Measurements from ENCODE around the gene PAX1. TPM values are rescaled to one million over a fixed set of nuclear protein-coding genes. Genes with fewer than 3 reads are reported as not detected.

PAX1 gene
- total RNA-seq, 1 experiment from 2014 or later = 0.09 TPM

DNA sequence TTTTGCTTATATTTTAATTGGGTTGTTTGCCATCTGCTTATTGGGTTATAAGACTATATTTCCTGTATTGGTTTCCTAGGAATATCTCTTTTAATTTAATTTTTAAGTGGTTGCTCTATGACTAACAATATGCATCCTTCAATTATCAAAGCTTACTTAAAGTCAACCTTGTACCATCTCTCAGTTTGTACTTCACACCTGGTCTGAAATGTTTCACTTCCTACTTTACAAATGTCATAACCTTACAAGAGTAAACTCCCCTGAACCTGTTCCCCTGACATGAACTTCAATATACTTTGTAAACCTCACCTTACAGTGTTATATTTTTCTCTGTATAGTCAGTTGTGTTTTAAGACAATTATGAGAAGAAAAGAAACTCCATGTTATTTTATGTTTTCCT lies 35.8 kb downstream of the PAX1 start:
- no peaks in the 10 kb centered on the region for H3K4me1 ChIP-seq (ENCODE audit: insufficient read depth, low read length, poor library complexity, severe bottlenecking)
- no peak for TF ChIP-seq EZH2 (IDR thresholded peaks at IDR 0.05; ENCODE audit: borderline replicate concordance, low read depth, low read length, poor library complexity, severe bottlenecking)
- TF ChIP-seq, protein P1, sequence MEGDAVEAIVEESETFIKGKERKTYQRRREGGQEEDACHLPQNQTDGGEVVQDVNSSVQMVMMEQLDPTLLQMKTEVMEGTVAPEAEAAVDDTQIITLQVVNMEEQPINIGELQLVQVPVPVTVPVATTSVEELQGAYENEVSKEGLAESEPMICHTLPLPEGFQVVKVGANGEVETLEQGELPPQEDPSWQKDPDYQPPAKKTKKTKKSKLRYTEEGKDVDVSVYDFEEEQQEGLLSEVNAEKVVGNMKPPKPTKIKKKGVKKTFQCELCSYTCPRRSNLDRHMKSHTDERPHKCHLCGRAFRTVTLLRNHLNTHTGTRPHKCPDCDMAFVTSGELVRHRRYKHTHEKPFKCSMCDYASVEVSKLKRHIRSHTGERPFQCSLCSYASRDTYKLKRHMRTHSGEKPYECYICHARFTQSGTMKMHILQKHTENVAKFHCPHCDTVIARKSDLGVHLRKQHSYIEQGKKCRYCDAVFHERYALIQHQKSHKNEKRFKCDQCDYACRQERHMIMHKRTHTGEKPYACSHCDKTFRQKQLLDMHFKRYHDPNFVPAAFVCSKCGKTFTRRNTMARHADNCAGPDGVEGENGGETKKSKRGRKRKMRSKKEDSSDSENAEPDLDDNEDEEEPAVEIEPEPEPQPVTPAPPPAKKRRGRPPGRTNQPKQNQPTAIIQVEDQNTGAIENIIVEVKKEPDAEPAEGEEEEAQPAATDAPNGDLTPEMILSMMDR (conservative IDR thresholded peaks at IDR 0.05; ENCODE audit: low read depth, low read length) = no peak
- no peak overlapping the region for H3K27ac ChIP-seq (ENCODE audit: low read depth, low read length, poor library complexity, severe bottlenecking)
- CTCF ChIA-PET = no interaction called here
- POLR2A ChIA-PET (ENCODE audit: low non-redundant PET) = no interaction called here
- DNase-seq (ENCODE audit: low spot score) = no peak
- no TSS peak for BruUV-seq (replicated peaks)
- no peak overlapping the region for H3K4me3 ChIP-seq (ENCODE audit: low read depth, low read length, poor library complexity, severe bottlenecking)
- intact Hi-C loops (cut with micrococcal nuclease; ENCODE audit: unreplicated experiment) = no loop called here
- no peaks in the 10 kb centered on the region for H3K36me3 ChIP-seq (ENCODE audit: insufficient read depth, low read length, poor library complexity, severe bottlenecking)
- no peaks in the 10 kb centered on the region for H3K27me3 ChIP-seq (replicated peaks; ENCODE audit: insufficient read depth, low read depth, low read length, poor library complexity)
- no peaks in the 10 kb centered on the region for H3K9me3 ChIP-seq (ENCODE audit: low read depth, low read length, poor library complexity, severe bottlenecking)

DNA sequence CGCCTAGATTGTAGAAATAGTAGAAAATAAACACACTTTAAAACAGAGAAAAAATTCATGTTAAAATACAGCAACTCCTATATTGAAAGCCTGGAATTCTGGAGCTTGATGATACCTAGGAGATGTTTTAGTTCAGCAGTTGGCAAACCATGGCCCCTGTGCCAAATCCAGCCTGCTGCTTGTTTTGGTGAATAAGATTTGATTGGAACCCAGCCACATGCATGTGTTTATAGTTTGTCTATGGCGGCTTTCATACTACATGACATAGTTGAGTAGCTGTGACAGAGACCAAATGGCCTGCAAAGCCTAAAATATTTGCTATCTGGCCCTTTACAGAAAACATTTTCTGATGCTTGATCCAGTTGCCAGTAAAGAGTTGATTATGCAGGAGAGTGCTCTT lies 57.2 kb downstream of the PAX1 start:
- no peaks in the 10 kb centered on the region for H3K36me3 ChIP-seq (ENCODE audit: insufficient read depth, low read length, poor library complexity, severe bottlenecking)
- CTCF ChIA-PET = no interaction called here

DNA sequence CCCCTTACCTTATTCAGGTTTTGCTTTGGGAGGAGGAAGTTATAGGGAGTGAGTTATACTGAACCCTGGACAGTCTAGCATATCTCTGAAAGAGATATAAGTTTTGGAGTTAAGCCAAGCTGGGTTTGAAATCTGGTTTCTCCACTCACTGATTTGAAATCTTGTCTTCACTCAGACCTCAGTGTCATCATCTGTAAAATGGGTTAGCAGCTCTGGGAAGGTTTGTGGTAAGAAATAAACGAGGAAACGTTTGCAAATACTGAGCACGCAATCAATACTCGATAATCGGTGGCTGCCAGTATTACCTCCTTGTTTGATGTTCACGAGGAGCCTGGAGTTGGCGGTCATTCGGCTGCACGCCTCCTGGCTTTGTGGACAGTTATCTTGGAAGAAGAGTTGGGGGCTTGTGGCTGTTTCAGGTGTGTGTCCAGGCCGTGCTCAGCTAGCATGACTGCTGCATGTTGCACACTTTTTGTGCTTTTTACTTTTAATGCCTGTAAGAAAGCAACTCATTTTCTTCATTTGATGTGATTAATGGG lies 61.8 kb downstream of the PAX1 start:
- no peak overlapping the region for H3K4me3 ChIP-seq (ENCODE audit: low read depth, low read length, poor library complexity, severe bottlenecking)
- no peak for DNase-seq (ENCODE audit: low spot score)
- no TSS peak for BruUV-seq (replicated peaks)

More for the DNA sequence above, 57.2 kb downstream of the PAX1 start:
- intact Hi-C loops (cut with micrococcal nuclease; ENCODE audit: unreplicated experiment) = loop anchor here (10.0 kb wide), 1 partner anchor 48 kb away; no protein-coding TSS in a partner anchor
- Histone ChIP-seq H3K9me3 (ENCODE audit: low read depth, low read length, poor library complexity, severe bottlenecking) (no peaks in the 10 kb centered on the region), H3K27me3 (replicated peaks; ENCODE audit: insufficient read depth, low read depth, low read length, poor library complexity) (peaks cover 26% of the 10 kb centered on the region), H3K4me3 (ENCODE audit: low read depth, low read length, poor library complexity, severe bottlenecking) (no peak overlapping the region), H3K4me1 (ENCODE audit: insufficient read depth, low read length, poor library complexity, severe bottlenecking) (no peaks in the 10 kb centered on the region), H3K27ac (ENCODE audit: low read depth, low read length, poor library complexity, severe bottlenecking) (no peak overlapping the region)
- POLR2A ChIA-PET (ENCODE audit: low non-redundant PET) = no interaction called here
- TF ChIP-seq EZH2 (IDR thresholded peaks at IDR 0.05; ENCODE audit: borderline replicate concordance, low read depth, low read length, poor library complexity, severe bottlenecking) = no peak
- TF ChIP-seq, protein P1 (conservative IDR thresholded peaks at IDR 0.05; ENCODE audit: low read depth, low read length) = no peak
- BruUV-seq (replicated peaks) = no TSS peak
- no peak for DNase-seq (ENCODE audit: low spot score)

More for the DNA sequence above, 61.8 kb downstream of the PAX1 start:
- Histone ChIP-seq H3K27ac (ENCODE audit: low read depth, low read length, poor library complexity, severe bottlenecking) (no peak overlapping the region), H3K9me3 (ENCODE audit: low read depth, low read length, poor library complexity, severe bottlenecking) (no peaks in the 10 kb centered on the region), H3K4me1 (ENCODE audit: insufficient read depth, low read length, poor library complexity, severe bottlenecking) (no peaks in the 10 kb centered on the region), H3K36me3 (ENCODE audit: insufficient read depth, low read length, poor library complexity, severe bottlenecking) (no peaks in the 10 kb centered on the region), H3K27me3 (replicated peaks; ENCODE audit: insufficient read depth, low read depth, low read length, poor library complexity) (peaks cover 13% of the 10 kb centered on the region)
- ChIA-PET POLR2A (ENCODE audit: low non-redundant PET) (no interaction called here), CTCF (interaction anchor here (0.5 kb wide), 1 partner anchor 62 kb away, joined by 3 read pairs; no protein-coding TSS in a partner anchor)
- intact Hi-C loops (cut with micrococcal nuclease; ENCODE audit: unreplicated experiment) = loop anchor here (10.0 kb wide), 1 partner anchor 52 kb away; no protein-coding TSS in a partner anchor
- no peak for TF ChIP-seq EZH2 (IDR thresholded peaks at IDR 0.05; ENCODE audit: borderline replicate concordance, low read depth, low read length, poor library complexity, severe bottlenecking)
- TF ChIP-seq, protein P1 (conservative IDR thresholded peaks at IDR 0.05; ENCODE audit: low read depth, low read length) = no peak

Measured in A673 (cell line).